ENCODE measurements around the gene PACSIN2. TPM values are rescaled to one million over a fixed set of nuclear protein-coding genes. Genes with fewer than 3 reads are reported as not detected.

The PACSIN2 gene
- total RNA-seq, 2 donors from 2014 or later: 78.0 to 87.1 TPM

DNA sequence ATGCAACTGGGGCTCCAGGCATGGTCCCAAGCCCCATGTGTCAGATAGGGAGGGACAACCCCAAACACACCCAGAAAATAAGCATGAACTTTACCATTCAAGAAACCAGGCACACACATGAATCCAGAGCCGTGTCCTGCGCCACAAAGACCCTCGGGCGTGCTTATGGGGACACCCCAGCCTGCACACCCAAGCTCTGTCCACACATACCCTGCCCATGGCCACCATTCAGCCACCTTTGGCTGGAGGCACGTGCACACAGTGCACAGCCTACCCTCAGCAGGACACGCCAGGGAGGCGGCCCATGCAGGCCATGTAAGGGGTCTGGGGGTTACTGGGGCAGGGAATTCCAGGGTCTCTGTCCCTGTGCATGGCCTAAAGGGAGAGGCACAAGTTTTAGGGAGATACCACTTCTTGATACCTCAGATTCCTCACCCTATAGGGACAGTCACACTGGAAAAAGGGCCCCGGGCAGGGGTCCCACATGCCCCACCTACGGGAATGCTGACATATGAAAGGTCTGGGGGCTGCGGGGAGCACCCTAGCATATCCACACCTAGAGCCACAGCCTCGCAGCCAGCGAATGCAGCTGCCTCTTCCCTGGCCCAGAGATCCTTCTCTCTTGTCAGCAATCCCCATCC, 20.6 kb downstream of the PACSIN2 start:
- no peaks in the 10 kb centered on the region for H3K36me3 ChIP-seq
- peak overlapping the region; percentile 16 to 31 for H3K4me3 ChIP-seq
- no peaks in the 10 kb centered on the region for H3K27me3 ChIP-seq (replicated peaks; ENCODE audit: insufficient read depth)
- TF ChIP-seq, protein P1, sequence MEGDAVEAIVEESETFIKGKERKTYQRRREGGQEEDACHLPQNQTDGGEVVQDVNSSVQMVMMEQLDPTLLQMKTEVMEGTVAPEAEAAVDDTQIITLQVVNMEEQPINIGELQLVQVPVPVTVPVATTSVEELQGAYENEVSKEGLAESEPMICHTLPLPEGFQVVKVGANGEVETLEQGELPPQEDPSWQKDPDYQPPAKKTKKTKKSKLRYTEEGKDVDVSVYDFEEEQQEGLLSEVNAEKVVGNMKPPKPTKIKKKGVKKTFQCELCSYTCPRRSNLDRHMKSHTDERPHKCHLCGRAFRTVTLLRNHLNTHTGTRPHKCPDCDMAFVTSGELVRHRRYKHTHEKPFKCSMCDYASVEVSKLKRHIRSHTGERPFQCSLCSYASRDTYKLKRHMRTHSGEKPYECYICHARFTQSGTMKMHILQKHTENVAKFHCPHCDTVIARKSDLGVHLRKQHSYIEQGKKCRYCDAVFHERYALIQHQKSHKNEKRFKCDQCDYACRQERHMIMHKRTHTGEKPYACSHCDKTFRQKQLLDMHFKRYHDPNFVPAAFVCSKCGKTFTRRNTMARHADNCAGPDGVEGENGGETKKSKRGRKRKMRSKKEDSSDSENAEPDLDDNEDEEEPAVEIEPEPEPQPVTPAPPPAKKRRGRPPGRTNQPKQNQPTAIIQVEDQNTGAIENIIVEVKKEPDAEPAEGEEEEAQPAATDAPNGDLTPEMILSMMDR (IDR thresholded peaks at IDR 0.05): no peak
- TF ChIP-seq POLR2A (IDR thresholded peaks at IDR 0.05) (no peak), POLR2AphosphoS5 (IDR thresholded peaks at IDR 0.05) (no peak)
- no peak for DNase-seq (ENCODE audit: low spot score)
- 67% methylated on average over 12 of the region's 12 CpGs for WGBS
- no peaks in the 10 kb centered on the region for H3K9me3 ChIP-seq
- peak overlapping the region; percentile 96 to 97 for H3K27ac ChIP-seq
- intact Hi-C loops (cut with DNase I): no loop called here
- peaks cover 43% of the 10 kb centered on the region for H3K4me1 ChIP-seq (replicated peaks)

DNA sequence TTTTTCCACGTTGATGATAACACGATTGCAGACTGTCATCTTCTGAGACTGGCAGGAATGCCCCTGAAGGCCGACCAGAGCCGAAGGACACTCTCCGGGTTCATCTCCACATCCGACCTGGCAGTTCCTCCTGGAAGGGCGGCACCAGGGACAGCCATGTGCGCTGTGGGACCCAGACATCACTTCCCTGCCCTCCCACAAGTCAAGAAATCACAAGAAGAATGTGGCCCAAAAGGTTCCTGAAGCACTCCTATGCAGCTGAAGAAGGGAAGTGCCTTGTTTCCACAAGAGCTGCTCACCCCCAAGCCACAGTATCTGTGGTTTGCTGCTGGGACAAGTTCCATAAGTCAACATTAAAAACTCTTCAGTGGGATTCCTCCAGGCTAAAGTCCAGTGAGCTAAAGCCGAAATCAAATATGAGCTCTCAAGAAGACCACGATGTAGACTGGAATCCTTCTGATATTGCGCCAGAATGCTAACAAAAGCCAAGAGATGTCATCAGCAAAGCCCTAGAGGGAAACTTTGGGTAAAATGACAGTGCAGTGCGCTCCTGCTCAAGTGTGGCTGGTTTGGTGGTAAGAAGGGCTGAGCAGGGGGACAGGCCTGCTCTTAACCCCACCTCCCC, 21.2 kb downstream of the PACSIN2 start:
- Histone ChIP-seq H3K36me3 (no peaks in the 10 kb centered on the region), H3K27me3 (replicated peaks; ENCODE audit: insufficient read depth) (no peaks in the 10 kb centered on the region), H3K9me3 (no peaks in the 10 kb centered on the region), H3K4me3 (peak overlapping the region in 1 of 2 donors; percentile 31), H3K4me1 (replicated peaks) (peaks cover 43% of the 10 kb centered on the region), H3K27ac (peak overlapping the region; percentile 96 to 97)
- intact Hi-C loops (cut with DNase I): no loop called here
- WGBS: 32% methylated on average over 12 of the region's 12 CpGs
- DNase-seq (ENCODE audit: low spot score): peak; percentile 55
- TF ChIP-seq, protein P1 (IDR thresholded peaks at IDR 0.05): no peak
- peak; percentile 74 for TF ChIP-seq POLR2AphosphoS5 (IDR thresholded peaks at IDR 0.05)

DNA sequence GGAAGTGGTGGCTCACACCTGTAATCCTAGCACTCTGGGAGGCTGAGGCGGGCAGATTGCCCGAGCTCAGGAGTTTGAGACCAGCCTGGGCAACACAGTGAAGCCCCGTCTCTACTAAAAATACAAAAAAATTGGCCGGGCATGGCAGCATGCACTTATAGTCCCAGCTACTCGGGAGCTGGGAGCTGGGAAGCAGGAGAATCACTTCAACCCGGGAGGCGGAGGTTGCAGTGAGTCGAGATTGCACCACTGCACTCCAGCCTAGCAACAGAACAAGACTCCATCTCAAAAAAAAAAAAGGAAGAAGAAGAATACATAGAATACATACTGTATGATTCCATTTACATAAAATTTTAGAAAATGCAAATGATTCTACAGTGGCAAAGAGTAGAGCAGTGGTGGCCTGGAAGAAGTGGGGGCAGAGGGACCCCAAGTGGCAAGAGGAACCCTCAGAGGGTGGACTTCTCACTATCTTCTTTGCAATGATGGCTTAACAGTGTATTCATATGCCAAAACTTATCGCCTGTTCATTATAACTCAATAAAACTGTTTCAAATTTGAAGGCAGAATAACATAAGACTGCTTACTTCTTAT, 22.0 kb downstream of the PACSIN2 start:
- H3K9me3 ChIP-seq: no peaks in the 10 kb centered on the region
- peak overlapping the region; percentile 96 to 97 for H3K27ac ChIP-seq
- no peaks in the 10 kb centered on the region for H3K27me3 ChIP-seq (replicated peaks; ENCODE audit: insufficient read depth)
- DNase-seq (ENCODE audit: low spot score): no peak
- H3K36me3 ChIP-seq: no peaks in the 10 kb centered on the region
- peaks cover 43% of the 10 kb centered on the region for H3K4me1 ChIP-seq (replicated peaks)
- H3K4me3 ChIP-seq: no peak overlapping the region
- no peak for TF ChIP-seq POLR2AphosphoS5 (IDR thresholded peaks at IDR 0.05)
- WGBS: 67% methylated on average over 9 of the region's 9 CpGs
- intact Hi-C loops (cut with DNase I): no loop called here

DNA sequence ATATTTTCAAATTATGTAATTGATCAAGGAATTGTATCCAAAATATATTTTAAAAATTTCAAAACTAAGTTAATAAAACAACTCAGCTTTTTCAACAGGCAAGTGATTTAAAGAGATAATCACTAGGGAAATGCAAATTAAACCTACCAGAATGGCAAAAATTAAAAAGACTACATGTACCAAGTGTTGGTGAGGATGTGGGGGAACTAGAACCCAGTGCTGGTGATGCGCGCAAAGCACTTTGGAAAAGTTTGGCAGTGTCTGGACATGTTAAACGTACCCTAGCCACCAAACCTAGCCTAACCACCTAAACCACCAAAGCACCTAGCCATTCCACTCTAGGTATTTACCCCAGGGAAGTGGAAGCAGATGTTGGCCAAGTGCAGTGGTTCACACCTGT, 22.9 kb downstream of the PACSIN2 start:
- H3K36me3 ChIP-seq: no peaks in the 10 kb centered on the region
- peaks cover 40% of the 10 kb centered on the region for H3K4me1 ChIP-seq (replicated peaks)
- no peak overlapping the region for H3K4me3 ChIP-seq
- no peak for DNase-seq (ENCODE audit: low spot score)
- no peaks in the 10 kb centered on the region for H3K27me3 ChIP-seq (replicated peaks; ENCODE audit: insufficient read depth)
- peak overlapping the region in 1 of 2 donors; percentile 97 for H3K27ac ChIP-seq
- H3K9me3 ChIP-seq: no peaks in the 10 kb centered on the region
- TF ChIP-seq POLR2AphosphoS5 (IDR thresholded peaks at IDR 0.05) (no peak), POLR2A (IDR thresholded peaks at IDR 0.05) (no peak)
- TF ChIP-seq, protein P1 (IDR thresholded peaks at IDR 0.05): no peak
- 98% methylated on average over 3 of the region's 3 CpGs for WGBS
- intact Hi-C loops (cut with DNase I): no loop called here

DNA sequence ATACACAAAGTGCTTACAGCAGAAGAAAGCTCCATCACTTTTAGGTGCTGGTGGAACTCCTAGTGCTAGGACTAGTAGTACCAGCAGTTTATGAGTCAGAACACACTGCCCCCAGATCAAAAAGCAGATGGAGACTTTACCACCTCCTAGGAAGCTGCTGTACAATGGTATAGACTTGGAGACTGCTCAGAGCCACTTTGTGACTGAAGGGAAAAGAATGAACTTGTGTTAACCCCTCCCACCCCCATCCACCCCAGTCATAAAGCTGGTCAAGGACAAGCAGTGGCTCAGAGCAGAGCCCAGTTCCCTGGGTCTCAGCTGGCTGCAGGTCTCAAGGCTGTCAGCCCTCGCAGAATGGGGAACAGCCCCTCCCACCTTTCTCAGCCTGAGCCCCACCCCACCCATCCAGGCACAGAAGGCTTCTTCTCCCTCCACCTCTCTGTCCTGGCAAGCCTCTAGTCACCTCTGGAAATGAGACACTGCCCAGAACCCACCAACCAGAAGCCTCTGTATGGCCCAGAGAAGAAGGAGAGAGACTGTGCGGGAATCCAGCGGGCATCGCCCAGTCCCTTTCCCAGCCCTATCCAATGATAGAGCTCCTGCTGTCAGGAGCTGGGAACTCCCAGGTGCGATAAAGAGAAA, 23.8 kb downstream of the PACSIN2 start:
- H3K27me3 ChIP-seq (replicated peaks; ENCODE audit: insufficient read depth): no peaks in the 10 kb centered on the region
- TF ChIP-seq POLR2AphosphoS5 (IDR thresholded peaks at IDR 0.05): peak; percentile 59
- TF ChIP-seq POLR2A (IDR thresholded peaks at IDR 0.05): no peak
- TF ChIP-seq, protein P1 (IDR thresholded peaks at IDR 0.05): no peak
- H3K36me3 ChIP-seq: no peaks in the 10 kb centered on the region
- no peak for DNase-seq (ENCODE audit: low spot score)
- intact Hi-C loops (cut with DNase I): no loop called here
- peak overlapping the region; percentile 57 to 97 for H3K27ac ChIP-seq
- 58% methylated on average over 5 of the region's 5 CpGs for WGBS
- no peaks in the 10 kb centered on the region for H3K9me3 ChIP-seq
- H3K4me1 ChIP-seq (replicated peaks): peaks cover 35% of the 10 kb centered on the region
- H3K4me3 ChIP-seq: no peak overlapping the region
